ENCODE data around the gene UBE2V1. TPM values are rescaled to one million over a fixed set of nuclear protein-coding genes. Genes with fewer than 3 reads are reported as not detected.

Gene UBE2V1
- total and polyA plus RNA-seq, 2 of the 13 experiments (the other 11 are each of a cell fraction or from before 2014, with no cell fraction given): 81.3 to 132 TPM

- TF ChIP-seq YEATS2 (CRISPR knock-in tag; IDR thresholded peaks at IDR 0.05; ENCODE audit: borderline replicate concordance) (peak; percentile 72; the same call in 1 of the 2 replicates), ONECUT2 (CRISPR knock-in tag; IDR thresholded peaks at IDR 0.05) (no peak), SRF (IDR thresholded peaks at IDR 0.05; ENCODE audit: low read depth, low read length) (no peak; the same call in 1 of the 2 replicates), SNAI1 (CRISPR knock-in tag; IDR thresholded peaks at IDR 0.05; ENCODE audit: borderline replicate concordance) (no peak), ZBTB7B (CRISPR knock-in tag; IDR thresholded peaks at IDR 0.05) (peak; percentile 98), MLLT10 (CRISPR knock-in tag; IDR thresholded peaks at IDR 0.05) (no peak), HNRNPL (IDR thresholded peaks at IDR 0.05; ENCODE audit: low read depth, low read length) (no peak), SP4 (CRISPR knock-in tag; IDR thresholded peaks at IDR 0.05) (peak; percentile 78), ARID2 (CRISPR knock-in tag; IDR thresholded peaks at IDR 0.05; ENCODE audit: borderline replicate concordance) (peak; percentile 56; the same call in 1 of the 2 replicates), SUZ12 (IDR thresholded peaks at IDR 0.05; ENCODE audit: low read depth, low read length) (no peak; the same call in 1 of the 2 replicates), ESRRA (CRISPR knock-in tag; IDR thresholded peaks at IDR 0.05; ENCODE audit: low read depth) (peak; percentile 90), SNAPC2 (CRISPR knock-in tag; IDR thresholded peaks at IDR 0.05) (peak; percentile 83), GMEB1 (CRISPR knock-in tag; IDR thresholded peaks at IDR 0.05; ENCODE audit: borderline replicate concordance) (peak; percentile 60; the same call in 1 of the 2 replicates), ZBTB8A (CRISPR knock-in tag; IDR thresholded peaks at IDR 0.05; ENCODE audit: borderline replicate concordance, low read depth) (no peak), ARNT (IDR thresholded peaks at IDR 0.05) (no peak), ZFP36 (IDR thresholded peaks at IDR 0.05; ENCODE audit: borderline replicate concordance, low read depth, low read length, partially characterized antibody) (peak; percentile 52), ZNF737 (CRISPR knock-in tag; IDR thresholded peaks at IDR 0.05; ENCODE audit: borderline replicate concordance) (no peak), ZNF652 (CRISPR knock-in tag; IDR thresholded peaks at IDR 0.05; ENCODE audit: borderline replicate concordance, low read depth) (peak; percentile 54; the same call in 1 of the 2 replicates), ZNF326 (CRISPR knock-in tag; IDR thresholded peaks at IDR 0.05; ENCODE audit: borderline replicate concordance) (no peak), FOSL1 (CRISPR knock-in tag; IDR thresholded peaks at IDR 0.05; ENCODE audit: borderline replicate concordance) (no peak), ZNF780A (CRISPR knock-in tag; IDR thresholded peaks at IDR 0.05) (peak; percentile 84; the same call in 1 of the 2 replicates), ZNF616 (CRISPR knock-in tag; IDR thresholded peaks at IDR 0.05; ENCODE audit: low read depth) (no peak), ZNF879 (CRISPR knock-in tag; IDR thresholded peaks at IDR 0.05) (no peak), ZNF773 (CRISPR knock-in tag; IDR thresholded peaks at IDR 0.05; ENCODE audit: borderline replicate concordance) (no peak), TRAFD1 (CRISPR knock-in tag; IDR thresholded peaks at IDR 0.05; ENCODE audit: borderline replicate concordance) (peak; percentile 76; the same call in 1 of the 2 replicates)
- TF ChIP-seq, protein P1, sequence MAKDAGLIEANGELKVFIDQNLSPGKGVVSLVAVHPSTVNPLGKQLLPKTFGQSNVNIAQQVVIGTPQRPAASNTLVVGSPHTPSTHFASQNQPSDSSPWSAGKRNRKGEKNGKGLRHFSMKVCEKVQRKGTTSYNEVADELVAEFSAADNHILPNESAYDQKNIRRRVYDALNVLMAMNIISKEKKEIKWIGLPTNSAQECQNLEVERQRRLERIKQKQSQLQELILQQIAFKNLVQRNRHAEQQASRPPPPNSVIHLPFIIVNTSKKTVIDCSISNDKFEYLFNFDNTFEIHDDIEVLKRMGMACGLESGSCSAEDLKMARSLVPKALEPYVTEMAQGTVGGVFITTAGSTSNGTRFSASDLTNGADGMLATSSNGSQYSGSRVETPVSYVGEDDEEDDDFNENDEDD (CRISPR knock-in tag; IDR thresholded peaks at IDR 0.05; ENCODE audit: borderline replicate concordance): peak; percentile 86; the same call in 1 of the 2 replicates
Observed at GRCh38 chr20:50071039-50071888, 41.7 kb downstream of the UBE2V1 start (continued).
